Kidney glomerular epithelial cell (primary cell): Measurements from ENCODE around the gene TBX3.
A peak's percentile ranks its signal among the peaks of the same experiment; 100 is the strongest.
"Not testable (repeated sequence)": the region's sequence is repeated elsewhere in the genome, so short reads cannot be mapped to it uniquely, and the experiment has no call there.

Experiments used
- DNase-seq: peaks from one replicate; lab custom pipeline; 2025; lab: John Stamatoyannopoulos, UW

Gene TBX3

DNA sequence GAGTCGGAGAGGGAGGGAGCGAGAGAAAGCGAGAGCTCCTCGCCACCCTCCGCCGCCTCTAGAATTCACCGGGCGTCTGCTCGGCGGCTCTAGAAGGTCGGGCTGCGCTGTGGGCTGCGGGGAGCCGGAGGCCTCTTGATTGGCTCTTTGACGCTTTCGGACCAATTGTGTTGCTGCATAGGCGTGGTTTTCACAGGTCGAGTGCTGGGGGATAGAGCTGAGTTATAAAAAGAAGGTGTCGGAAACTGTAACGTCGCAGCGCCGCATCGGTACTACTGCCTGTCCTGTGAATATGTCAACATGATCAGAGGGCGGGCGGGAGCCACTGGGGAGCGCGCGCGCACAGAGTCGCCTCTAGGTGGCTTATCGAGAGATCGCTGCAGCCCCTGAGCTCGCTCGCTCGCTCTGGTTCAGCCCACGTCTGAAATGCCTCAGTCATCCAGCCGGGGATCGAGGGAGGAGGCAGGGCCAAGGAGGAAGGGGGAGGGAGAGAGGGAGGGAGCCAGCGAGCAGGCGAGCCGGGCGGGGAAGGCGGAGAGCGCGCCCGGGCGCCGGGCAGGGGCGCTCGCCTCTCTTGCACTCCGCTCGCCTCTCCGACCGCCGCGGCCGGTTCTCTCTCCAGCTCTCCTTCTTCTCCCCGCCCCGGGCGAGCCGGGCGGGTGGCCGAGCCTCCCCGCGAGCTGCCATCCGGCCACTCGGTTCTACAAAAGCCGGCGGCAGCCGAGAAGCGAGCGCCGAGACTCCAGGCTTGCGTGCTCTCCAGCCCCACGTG, at the start of gene TBX3:
Gene TBX3, minus strand, starts transcription at position 78 of the 772 bp plus-strand sequence. CDS start 975 bp downstream, outside the sequence.
- DNase-seq, result peak; percentile 68

DNA sequence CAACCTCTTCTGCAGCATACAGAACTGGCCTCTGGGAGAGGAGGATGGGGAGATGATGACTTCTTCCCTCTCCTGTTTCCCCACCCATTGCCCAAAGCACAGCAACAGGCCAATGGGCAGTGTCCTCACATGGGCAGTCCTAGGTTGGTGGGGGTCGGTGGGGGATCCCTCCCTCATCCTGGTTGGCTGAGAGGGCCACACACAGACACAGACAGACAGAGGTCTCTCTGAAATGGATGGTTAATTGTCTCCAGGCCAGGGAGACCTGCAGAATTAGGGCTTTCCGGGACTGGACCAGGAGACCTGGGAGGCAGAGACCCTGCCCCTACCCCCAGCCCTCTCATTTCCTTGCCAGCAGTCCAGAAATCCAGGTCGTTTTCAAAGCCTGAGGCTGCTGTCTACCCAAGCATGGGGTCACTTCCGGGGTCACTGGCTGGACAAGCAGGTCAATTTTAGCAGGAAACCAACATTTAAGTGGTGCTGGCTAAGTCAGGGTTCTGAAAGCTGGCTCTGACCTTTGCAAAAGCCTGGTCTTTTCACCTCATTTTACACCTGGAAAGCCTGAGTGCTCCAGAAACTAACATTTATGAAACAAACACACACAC, 48.6 kb upstream of the TBX3 start:
- DNase-seq, result no peak

GRCh38 chr12:114729731-114730130, 45.8 kb upstream of the TBX3 start:
- DNase-seq, result no peak

GRCh38 chr12:114726092-114726710, 42.2 kb upstream of the TBX3 start:
- no peak for DNase-seq

- DNase-seq, result not testable (repeated sequence)
Measured at GRCh38 chr12:114722176-114722575, 38.2 kb upstream of the TBX3 start.

GRCh38 chr12:114721266-114721665, 37.3 kb upstream of the TBX3 start:
- DNase-seq, result no peak

DNA sequence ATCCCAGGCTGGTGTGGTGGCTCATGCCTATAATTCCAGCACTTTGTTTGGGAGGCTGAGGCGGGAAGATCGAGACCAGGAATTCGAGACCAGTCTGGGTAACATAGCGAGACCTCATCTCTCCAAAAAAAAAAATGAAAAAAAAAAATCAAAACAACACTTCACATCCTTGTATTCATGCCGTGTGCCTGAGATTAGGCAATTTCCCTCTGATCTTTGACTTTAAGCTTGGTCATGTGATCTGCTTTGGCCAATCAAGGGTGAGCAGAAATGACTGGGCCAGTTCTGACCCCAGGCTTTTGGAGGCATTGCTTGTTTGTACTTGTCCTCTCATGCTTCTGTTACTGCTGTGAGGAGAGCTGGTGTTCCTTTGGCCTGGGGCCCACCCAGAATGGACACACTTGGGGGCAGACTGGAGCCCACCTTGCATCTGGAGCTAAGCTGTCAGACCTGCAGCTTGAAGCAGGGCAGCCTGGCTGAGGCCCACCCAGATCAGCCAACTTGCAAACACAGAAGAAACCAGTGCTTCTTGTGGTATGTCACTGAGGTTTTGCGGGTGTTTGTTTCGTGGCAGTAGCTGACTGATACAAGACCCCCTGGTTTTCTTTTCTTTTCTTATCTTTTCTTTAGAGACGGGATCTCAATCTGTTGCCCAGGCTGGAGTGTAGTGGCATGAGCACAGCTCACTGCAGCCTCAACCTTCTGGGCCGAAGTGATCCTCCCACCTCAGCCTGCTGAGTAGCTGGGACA, 29.7 kb upstream of the TBX3 start:
- DNase-seq, result no peak

DNA sequence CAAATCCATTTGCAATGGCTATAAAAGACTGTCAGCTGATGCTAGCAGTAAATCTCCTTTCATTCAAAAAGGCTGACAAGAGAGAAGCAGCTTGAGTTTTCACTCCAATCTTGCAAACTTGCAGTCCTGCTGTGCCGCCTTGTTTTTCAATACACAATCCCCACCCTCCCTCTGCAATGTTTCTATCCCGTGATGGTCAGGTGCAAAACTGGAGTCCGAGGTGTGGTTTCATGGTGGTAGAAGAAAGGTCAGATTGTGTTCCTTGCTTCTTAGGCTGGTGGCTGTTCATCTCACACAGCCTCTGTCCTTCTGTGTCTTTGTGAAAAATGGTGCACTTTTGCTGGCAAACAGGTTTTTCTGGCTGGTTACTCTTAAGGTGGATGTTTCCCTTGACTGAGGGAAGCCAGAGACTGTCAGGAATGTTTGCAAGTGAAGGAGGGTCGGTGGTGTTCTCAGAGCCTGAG, 27.7 kb upstream of the TBX3 start:
- DNase-seq, result no peak

DNA sequence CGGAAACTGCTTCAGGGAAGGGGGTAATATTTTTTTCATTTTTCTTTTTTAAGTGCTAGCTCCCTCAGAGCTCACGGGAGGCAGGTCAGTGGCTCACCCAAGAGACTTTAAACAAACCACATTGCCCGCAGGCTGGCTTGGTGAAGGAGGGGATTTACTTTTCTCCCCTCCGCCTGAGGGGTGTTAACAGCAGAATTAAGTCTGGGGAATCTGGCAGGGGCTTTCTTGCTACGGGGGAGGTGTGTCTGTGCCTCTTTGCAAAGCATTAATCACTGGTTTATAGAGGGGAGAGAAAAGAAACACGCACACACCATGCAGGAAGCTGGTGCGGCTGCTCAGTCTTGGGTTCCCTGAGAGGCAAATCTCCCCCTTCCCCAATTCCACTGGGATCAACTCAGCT, 26.2 kb upstream of the TBX3 start:
- DNase-seq, result no peak

DNA sequence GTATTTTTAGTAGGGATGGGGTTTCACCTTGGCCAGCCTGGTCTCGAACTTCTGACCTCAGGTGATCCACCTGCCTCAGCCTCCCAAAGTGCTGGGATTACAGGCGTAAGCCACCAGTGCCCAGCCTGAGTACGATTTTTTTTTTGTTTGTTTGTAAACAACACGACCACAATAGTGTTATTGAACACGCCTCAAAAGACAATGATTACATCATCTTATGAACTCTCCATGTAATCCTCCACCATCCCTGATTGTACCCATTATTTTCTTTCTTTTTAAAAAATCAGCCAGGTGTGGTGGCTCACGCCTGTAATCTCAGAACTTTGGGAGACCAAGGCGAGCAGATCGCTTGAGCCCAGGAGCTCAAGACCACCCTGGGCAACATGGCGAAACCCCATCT, 25.1 kb upstream of the TBX3 start:
- DNase-seq, result no peak

DNA sequence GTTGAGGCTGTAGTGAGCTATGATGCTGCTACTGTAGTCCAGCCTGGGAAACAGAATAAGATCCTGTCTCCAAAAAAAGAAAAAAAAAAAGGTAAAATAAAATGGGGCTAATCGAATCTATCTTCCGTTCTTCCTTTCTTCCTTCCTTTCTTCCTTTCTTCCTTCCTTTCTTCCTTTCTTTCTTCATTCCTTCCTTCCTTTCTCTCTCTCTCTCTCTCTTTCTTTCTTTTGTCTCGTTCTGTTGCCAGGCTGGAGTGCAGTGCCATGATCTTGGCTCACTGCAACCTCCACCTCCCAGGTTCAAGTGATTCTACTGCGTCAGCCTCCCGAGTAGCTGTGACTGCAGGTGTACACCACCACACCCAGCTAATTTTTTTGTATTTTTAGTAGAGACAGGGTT, 24.6 kb upstream of the TBX3 start:
- DNase-seq, result not testable (repeated sequence)

DNA sequence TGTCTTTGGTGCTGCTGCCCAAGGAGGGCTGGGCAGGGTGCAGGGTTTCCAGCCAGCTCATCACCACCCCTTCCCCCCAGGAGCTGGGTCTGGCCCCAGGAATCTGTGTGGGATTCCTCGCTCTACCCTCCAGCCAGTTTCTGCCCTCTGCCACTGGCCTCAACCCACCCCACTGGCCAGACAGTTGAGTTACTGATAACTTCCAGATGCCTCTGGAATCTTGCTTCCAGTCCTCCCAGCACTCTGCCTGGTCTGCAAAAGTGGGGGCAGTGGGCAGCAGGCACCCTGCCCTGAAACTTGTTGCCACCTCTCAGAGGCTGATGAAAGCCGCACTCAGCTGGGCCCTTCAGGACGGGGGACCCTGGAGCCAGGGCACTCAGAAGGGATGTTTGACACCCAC, 20.1 kb upstream of the TBX3 start:
- no peak for DNase-seq

GRCh38 chr12:114703060-114703493, 19.1 kb upstream of the TBX3 start:
- DNase-seq, result no peak

GRCh38 chr12:114702462-114702861, 18.5 kb upstream of the TBX3 start:
- no peak for DNase-seq

- DNase-seq, result no peak
Measured at GRCh38 chr12:114701553-114701952, 17.6 kb upstream of the TBX3 start.

- no peak for DNase-seq
Measured at GRCh38 chr12:114701104-114701414, 17.1 kb upstream of the TBX3 start.

DNA sequence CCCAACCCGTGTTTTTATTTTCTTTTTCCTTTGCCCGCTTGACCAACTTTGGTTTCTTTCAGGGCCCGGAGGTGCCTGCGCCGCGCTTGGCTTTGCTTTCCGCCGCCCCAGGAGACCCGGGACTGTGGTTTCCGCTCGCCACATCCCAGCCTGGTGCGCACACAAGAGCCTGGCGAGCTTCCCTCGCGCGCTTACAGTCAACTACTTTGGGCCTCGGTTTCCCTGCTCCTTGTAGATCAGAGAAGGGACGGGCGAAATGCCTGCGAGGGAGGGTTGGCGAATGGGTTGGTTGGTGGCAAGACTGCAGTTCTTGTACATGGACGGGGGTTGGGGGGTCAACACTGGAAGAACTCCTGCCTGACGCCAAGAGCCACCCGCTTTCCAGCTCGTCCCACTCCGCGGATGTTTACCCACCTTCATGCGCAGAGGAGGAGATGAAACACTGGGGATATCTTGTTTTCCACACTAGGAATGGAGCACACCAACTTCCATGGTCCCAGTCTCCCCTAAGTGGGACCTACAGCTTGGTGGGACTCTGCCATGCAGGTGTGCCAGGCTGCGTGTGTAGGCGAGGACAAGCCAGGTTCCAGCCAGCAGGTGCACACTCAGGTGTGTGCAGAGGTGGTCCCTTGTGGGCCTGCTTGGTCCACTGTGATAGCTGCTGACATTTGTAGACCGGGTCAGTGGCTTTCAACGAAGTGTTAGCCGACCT, 16.6 kb upstream of the TBX3 start:
- DNase-seq, result no peak

- DNase-seq, result no peak
Measured at GRCh38 chr12:114698566-114699163, 14.7 kb upstream of the TBX3 start.

GRCh38 chr12:114697741-114698565, 14.0 kb upstream of the TBX3 start:
- DNase-seq, result no peak

DNA sequence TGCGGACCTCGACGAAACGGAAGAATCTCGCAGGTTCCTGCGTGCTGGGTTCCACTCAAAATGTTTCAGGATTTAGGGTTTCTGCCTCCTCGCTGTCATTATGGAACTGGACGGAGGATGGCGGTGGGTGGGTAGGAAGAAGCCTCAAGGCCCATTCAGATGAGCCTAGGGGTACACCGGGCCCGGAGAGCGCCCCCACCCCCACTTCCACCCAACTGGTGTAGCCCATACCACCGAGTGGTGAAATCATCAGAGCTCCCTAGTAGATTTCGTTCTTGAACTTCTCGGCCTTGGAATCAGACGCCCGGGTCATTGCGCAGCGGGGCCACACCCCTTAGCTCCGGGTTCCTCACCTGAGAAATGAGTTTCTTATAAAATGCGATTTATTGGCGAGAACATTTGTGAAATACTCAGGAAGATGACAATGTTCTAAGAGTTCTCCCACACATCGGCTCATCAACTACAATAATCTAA, 13.3 kb upstream of the TBX3 start:
- DNase-seq, result no peak
